NT2/D1 (cell line): ENCODE measurements around the gene FNDC1.

Source experiments
- SUZ12 ChIP-seq: IDR thresholded peaks from 2 replicates; pipeline ENCODE4 v1.6.1; 2011; ENCODE audit not compliant: insufficient read length, insufficient read depth; ENCODE audit errors: extremely low read depth
- YY1 ChIP-seq: IDR thresholded peaks from 2 replicates; pipeline ENCODE4 v1.6.1; 2011; ENCODE audit not compliant: insufficient read length, insufficient read depth
- ZNF274 ChIP-seq: IDR thresholded peaks from 2 replicates; pipeline ENCODE4 v1.6.1; 2011; ENCODE audit warnings: mild to moderate bottlenecking, low read depth, low read length

DNA sequence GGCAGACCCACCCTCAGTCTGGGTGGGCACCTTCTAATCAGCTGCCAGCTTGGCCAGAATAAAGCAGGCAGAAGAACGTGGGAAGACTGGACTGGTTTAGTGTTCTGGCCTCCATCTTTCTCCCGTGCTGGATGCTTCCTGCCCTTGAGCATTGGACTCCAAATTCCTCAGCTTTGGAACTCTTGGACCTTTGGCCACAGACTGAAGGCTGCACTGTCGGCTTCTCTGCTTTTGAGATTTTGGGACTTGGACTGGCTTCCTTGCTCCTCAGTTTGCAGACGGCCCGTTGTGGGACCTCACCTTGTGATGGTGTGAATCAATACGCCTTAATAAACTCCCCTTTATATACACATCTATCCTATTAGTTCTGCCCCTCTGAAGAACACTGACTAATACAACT lies 20.6 kb upstream of the FNDC1 start:
- TF ChIP-seq SUZ12 (no peak), YY1 (no peak), ZNF274 (no peak)
